Mesodermal cell (in vitro differentiated cells): ENCODE measurements around the gene ADD2.

Source experiments
- H3K27ac ChIP-seq: 2 replicates; pipeline ENCODE4 v1.7.0; 2013; ENCODE audit warnings: mild to moderate bottlenecking, low read depth, low read length, moderate library complexity; ENCODE audit not compliant: severe bottlenecking
- H3K36me3 ChIP-seq: 2 replicates; pipeline ENCODE4 v1.7.1; 2013; ENCODE audit warnings: mild to moderate bottlenecking, low read length, moderate library complexity; ENCODE audit not compliant: control insufficient read depth, insufficient read depth
- H3K4me1 ChIP-seq: one replicate; pipeline ENCODE4 v1.7.1; 2013; ENCODE audit warnings: mild to moderate bottlenecking, low read length; ENCODE audit not compliant: insufficient read depth, control insufficient read depth, poor library complexity, severe bottlenecking
- H3K4me3 ChIP-seq: 2 replicates; pipeline ENCODE4 v1.7.0; 2013; ENCODE audit warnings: low read length, control low read depth, mild to moderate bottlenecking; ENCODE audit not compliant: insufficient read depth, poor library complexity, severe bottlenecking; ENCODE audit errors: extremely low read depth
- H3K9me3 ChIP-seq: 2 replicates; pipeline ENCODE4 v1.7.1; 2013; ENCODE audit warnings: mild to moderate bottlenecking, low read length, moderate library complexity; ENCODE audit not compliant: control insufficient read depth
- WGBS, 2 experiments: methylation state at CpG; one replicate each; pipeline ENCODE4 v1.1.5; 2013; ENCODE audit warnings: missing lambda C conversion rate in 2 of 2; ENCODE audit not compliant: insufficient coverage in 2 of 2; 5-methylcytosine and 5-hydroxymethylcytosine counted together

ADD2 gene

DNA sequence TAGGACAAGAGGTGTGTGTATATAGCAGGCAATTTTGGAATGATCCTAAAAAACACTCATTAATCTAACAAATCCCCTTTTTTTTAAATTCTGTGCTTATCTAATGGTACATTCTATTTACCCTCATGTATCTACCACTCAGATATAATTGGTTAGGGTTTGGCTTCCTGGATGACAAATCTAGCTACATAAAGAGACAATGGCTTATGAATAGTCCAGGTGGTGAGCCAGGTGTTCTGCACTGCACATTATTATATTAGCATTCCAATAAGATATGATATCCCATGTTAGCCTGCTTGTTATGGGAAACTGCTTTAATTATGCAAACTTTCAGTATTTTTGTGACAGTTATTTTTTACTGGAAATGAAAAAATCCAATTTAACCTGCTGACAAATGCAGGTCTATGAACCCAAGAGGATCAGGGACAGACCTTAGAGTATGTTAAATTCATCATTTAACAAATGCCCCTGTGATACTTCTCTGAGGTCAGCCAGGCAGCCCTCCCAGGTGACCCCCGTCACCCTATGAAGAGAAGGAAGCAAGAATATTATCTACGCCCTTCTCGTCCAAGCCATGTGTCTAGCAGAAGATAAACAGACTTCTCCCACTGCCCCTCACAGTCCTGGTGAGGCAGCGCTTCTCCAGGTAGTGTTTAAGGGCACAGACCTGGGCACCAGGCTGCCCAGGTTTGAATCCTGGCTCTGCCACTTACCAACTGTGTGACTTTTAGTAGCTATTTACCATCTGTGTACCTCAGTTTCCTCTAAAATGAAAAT is 83.0 kb downstream of the ADD2 start:
- Histone ChIP-seq H3K4me3 (no peak overlapping the region), H3K9me3 (no peaks in the 10 kb centered on the region), H3K27ac (no peak overlapping the region), H3K36me3 (no peaks in the 10 kb centered on the region), H3K4me1 (peaks cover 3% of the 10 kb centered on the region)
- 96 to 97% methylated on average over 4 of the region's 4 CpGs for WGBS, 2 experiments

DNA sequence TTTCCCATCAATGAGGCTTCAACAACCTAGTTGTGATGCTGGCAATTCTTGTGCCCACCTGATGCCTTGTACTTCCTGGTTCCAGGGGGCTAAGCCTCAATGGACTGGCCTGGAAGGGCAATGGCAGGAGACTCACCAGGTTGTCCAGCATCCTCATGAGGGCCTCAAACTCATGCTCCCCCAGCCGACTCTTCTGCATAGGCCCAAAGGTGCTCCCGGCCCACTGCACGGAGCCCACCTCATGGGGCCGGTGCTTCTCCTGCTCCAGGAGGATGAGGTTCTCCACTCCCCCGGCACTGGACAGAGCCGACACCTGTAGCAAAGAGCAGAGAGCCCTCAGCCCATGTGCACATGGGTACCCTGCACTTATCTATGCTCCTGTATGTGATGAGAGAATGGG is 84.5 kb downstream of the ADD2 start:
- Histone ChIP-seq H3K4me1 (peaks cover 3% of the 10 kb centered on the region), H3K4me3 (no peak overlapping the region), H3K9me3 (no peaks in the 10 kb centered on the region), H3K27ac (no peak overlapping the region), H3K36me3 (peaks cover 3% of the 10 kb centered on the region)
- 90 to 100% methylated on average over 4 to 6 of the region's 6 CpGs for WGBS, 2 experiments

DNA sequence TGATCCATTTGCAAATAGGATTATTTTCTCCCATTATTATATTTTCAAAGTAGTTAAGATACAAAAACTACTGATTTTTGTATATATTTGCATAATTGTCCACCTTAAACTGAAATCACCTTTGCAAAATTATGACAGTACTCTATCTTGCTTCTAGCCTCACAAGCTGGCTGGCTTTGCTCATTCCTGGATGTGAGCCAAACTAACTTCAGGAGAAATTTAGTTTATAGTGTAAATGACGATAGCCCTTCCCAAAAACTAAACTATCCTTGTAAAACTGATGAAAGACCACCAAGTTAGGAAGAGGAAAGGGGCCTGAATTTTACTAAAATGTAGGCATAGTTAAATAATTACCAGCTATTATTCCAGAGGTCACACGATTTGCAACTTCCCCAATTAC is 87.3 kb downstream of the ADD2 start:
- H3K4me3 ChIP-seq: no peak overlapping the region
- H3K36me3 ChIP-seq: peaks cover 11% of the 10 kb centered on the region
- H3K9me3 ChIP-seq: no peaks in the 10 kb centered on the region
- no CpG with 5 or more reads among the region's 2 CpGs for WGBS, 2 experiments
- H3K27ac ChIP-seq: no peak overlapping the region
- no peaks in the 10 kb centered on the region for H3K4me1 ChIP-seq

DNA sequence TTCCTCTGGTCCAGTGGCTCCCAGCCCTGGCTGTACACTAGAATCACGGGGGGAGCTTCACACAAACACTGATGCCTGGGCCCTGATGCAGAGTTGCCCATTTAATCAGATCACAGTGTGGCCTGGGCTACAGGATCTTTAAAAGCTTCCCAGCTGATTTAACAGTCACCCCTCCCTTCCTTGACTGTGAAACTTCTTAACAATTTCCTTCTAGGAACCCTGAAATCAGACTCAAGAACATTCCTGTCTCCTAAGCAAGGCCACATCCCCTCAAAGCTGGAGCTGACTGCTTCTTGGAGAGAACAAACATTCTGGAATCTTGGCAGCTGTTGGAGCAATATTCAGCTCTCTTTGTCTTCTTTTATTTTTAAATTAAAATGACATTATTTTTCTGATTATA is 88.7 kb downstream of the ADD2 start:
- Histone ChIP-seq H3K27ac (no peak overlapping the region), H3K9me3 (no peaks in the 10 kb centered on the region), H3K4me3 (no peak overlapping the region), H3K4me1 (no peaks in the 10 kb centered on the region), H3K36me3 (peaks cover 11% of the 10 kb centered on the region)
- 100% methylated on average over 1 of the region's 1 CpG for WGBS, 2 experiments

DNA sequence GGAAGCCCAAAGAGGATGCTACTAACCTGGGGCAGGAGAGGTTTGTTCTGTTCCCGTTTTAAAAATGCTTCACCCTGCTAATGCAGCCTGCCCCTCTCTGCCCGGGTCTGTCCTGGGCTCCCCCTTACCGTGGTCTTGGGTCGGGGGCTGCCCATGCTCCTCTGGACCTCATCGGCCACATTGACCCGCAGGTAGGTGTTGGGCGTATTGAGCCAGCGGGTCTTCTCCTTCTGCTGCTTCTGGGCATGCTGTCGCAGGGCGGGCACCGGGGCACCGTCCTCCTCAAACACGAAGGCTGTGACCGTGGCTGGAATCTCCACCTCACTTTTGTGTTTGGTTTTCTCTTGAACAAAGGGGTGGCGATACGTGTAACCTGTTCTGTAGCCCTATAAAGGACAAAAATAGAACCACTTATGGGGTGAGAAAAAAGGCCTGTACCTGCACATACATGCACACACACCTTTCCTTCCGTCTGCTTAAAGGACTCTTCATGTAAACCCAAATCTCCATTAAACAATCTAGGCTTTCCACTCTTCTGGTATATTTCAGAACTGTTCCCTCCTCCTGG is 89.3 kb downstream of the ADD2 start:
- Histone ChIP-seq H3K27ac (no peak overlapping the region), H3K9me3 (no peaks in the 10 kb centered on the region), H3K4me3 (no peak overlapping the region), H3K4me1 (no peaks in the 10 kb centered on the region), H3K36me3 (peaks cover 11% of the 10 kb centered on the region)
- 96% methylated on average over 12 to 15 of the region's 17 CpGs for WGBS, 2 experiments

DNA sequence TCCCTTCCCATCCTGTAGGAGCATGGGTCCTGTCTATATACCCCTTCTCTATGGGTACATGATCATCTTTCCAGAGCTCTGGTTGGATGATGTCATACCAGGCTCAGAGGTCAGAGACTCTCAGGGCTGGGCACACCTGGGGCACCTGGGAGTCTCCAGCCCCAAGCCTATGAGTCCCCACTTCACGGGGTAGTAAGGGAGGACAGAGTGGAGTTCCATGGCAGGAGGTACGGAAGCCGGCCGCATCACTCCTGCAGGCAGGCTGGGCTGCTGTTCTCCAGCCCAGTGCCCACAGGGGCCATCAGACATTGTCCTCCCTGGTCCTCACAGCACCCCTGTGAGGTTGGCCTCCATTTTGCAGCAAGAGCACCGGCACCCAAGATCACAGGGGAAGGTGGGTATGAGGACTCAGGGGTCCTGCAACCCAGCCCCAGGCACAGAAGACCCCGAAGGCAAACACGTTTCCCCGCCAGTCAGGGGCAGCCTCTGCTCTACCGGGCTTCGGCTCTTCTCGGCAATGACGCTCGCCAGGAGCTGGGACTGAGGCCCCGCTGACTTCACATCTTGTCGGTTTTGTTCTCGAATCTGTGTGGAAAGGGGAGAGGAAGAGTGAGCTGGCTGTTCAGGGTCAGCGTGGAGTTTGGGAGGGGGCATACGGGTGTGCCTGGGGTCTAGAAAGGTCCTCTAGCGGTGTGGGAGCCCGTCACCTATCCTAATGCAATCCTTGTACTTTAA is 91.5 kb downstream of the ADD2 start:
- 93 to 94% methylated on average over 18 to 19 of the region's 20 CpGs for WGBS, 2 experiments
- Histone ChIP-seq H3K9me3 (no peaks in the 10 kb centered on the region), H3K27ac (no peak overlapping the region), H3K36me3 (peaks cover 11% of the 10 kb centered on the region), H3K4me1 (peaks cover 5% of the 10 kb centered on the region), H3K4me3 (no peak overlapping the region)

DNA sequence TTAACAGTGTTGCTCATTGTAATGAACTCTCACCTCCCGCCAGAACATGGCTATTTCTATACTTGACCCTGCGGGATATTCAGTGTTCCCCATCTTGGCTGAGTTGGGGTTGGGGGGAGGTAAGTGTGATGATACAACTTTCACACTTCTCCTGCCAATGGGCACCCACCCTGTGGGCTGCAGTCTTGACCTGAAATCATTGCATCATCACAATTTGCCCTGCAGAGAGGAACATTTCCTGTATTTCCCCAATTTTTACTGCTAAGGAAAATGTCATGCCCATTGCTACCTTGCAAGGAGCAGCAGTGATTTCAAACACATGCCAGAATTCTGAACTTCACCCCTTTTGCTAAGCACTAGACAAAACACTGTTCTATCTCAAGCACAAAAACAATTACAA is 92.1 kb downstream of the ADD2 start:
- H3K9me3 ChIP-seq: no peaks in the 10 kb centered on the region
- no peak overlapping the region for H3K4me3 ChIP-seq
- peaks cover 9% of the 10 kb centered on the region for H3K4me1 ChIP-seq
- WGBS, 2 experiments: no CpG with 5 or more reads among the region's 2 CpGs
- H3K27ac ChIP-seq: no peak overlapping the region
- H3K36me3 ChIP-seq: peaks cover 11% of the 10 kb centered on the region

DNA sequence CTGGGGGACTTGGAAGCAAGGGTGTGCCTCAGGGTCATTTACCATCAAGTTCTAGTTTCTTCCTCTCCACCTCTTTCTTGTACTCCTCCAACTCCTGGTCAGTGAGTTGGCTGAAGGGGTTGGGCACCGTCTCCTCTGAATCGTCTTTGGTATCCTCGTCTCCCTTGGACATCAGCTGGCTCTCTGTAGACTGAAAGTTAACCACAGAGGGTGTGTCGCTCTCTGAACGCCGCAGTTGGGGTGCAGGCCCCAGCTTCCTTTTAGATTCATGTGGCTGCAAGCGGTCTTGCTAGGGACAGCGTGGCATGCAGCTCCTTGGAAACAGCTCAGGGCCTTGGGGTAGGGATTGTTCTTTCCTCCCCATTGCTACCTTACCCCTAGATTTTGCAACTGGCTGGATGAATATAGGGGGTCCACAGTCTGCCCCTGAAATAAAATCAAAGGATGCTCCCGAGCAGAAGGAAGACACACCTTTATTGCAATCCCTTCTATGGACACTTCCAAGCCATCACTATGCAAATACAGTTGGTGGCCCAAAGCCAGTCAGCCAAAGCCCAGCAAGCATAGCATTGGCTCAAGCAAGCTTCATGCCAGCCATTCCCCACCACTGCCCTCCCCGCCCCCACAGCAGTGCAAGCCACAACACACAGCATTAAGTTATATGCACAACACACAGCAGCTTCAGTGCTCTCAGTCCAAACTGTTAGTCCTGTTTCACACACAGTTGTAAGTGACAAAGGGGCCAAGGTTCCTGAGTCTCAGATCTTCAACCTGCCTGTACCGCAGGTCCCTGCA is 93.2 kb downstream of the ADD2 start:
- H3K36me3 ChIP-seq: peaks cover 11% of the 10 kb centered on the region
- no peaks in the 10 kb centered on the region for H3K9me3 ChIP-seq
- WGBS, 2 experiments: 93 to 95% methylated on average over 10 of the region's 11 CpGs
- H3K27ac ChIP-seq: no peak overlapping the region
- H3K4me1 ChIP-seq: peaks cover 12% of the 10 kb centered on the region
- no peak overlapping the region for H3K4me3 ChIP-seq

DNA sequence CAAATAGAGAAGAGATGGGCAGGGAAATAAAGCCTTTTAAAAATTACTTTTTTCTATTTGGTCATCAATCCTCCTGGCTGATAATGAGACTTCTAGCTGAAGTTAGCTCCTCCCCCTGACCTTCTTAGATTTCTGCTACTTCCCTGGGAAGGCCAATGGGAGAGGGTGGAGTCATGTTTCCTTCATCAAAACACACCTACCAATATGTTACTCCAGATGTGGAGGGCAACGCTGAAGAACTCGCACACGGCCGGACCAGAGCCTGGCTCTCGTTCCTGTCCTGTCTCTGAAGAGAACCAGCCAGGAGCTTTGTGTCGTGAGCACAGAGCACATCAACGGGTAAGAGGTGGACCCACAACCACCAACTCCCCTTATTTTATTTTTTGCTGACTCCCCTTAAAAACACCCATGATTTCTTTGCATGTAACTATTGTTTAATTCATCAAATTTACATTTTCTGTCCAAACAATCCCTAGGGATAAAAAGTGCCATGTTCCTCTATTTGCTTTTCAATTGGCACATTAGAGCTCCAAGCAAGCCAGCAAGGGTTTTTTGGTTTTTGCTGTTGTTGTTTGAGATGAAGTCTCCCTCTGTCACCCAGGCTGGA is 94.9 kb downstream of the ADD2 start:
- no peaks in the 10 kb centered on the region for H3K9me3 ChIP-seq
- H3K4me1 ChIP-seq: peaks cover 12% of the 10 kb centered on the region
- H3K36me3 ChIP-seq: peaks cover 4% of the 10 kb centered on the region
- WGBS, 2 experiments: 77 to 78% methylated on average over 6 to 7 of the region's 7 CpGs
- H3K4me3 ChIP-seq: no peak overlapping the region
- H3K27ac ChIP-seq: no peak overlapping the region

DNA sequence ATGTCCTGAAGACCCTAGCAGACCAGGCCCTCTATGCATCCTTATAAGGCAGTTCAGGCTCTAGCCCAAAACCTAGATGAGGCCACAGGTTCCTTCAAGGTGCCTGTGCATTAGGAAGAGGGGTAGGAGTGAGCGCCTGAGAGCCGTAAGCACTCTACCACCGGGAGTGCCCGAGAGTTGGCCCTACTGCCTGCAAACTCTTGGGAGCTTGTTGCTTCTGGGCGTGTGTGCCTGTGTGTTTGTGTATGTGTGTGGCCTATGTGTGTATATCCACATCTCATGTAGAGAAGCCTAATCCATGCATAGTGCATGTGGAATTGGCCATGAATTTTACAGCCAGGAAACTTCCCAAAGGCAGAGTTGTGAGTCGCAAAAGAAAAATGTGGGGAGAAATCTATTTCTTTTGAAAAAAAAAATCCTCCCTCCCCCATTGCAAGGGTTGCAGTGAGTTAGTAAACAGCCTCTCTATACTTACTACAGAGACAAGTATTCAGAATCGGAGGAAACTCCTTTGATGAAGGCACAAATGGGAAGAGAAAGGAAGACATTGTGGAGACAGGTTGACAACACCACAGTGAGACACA is 96.8 kb downstream of the ADD2 start:
- WGBS, 2 experiments: 97% methylated on average over 6 of the region's 7 CpGs; no CpG with 5 or more reads in 1 of the 2 experiments
- Histone ChIP-seq H3K9me3 (no peaks in the 10 kb centered on the region), H3K36me3 (no peaks in the 10 kb centered on the region), H3K4me1 (peaks cover 12% of the 10 kb centered on the region), H3K4me3 (no peak overlapping the region), H3K27ac (peak overlapping the region; percentile 16)
